ENCODE results near the gene ANKRD30A. TPM values are rescaled to one million over a fixed set of nuclear protein-coding genes. Genes with fewer than 3 reads are reported as not detected.

The ANKRD30A gene
- total RNA-seq, 1 experiment from 2014 or later = not detected

- TF ChIP-seq, protein P1, sequence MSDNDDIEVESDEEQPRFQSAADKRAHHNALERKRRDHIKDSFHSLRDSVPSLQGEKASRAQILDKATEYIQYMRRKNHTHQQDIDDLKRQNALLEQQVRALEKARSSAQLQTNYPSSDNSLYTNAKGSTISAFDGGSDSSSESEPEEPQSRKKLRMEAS (IDR thresholded peaks at IDR 0.05) = no peak
Measured at GRCh38 chr10:37101261-37101660, 24.1 kb upstream of the ANKRD30A start (continued).

GRCh38 chr10:37109000-37109399 lies 16.4 kb upstream of the ANKRD30A start:
- H3K79me2 ChIP-seq (ENCODE audit: insufficient read depth, low read length) = no peaks in the 10 kb centered on the region
- H3K36me3 ChIP-seq (ENCODE audit: control insufficient read depth in 1 of 2, insufficient read depth in 2 of 2, low read length in 2 of 2) = no peaks in the 10 kb centered on the region
- TF ChIP-seq ZFX (IDR thresholded peaks at IDR 0.05) (no peak), TCF7L2 (IDR thresholded peaks at IDR 0.05; ENCODE audit: borderline replicate concordance, extremely low read depth, insufficient read depth, insufficient read length) (no peak), FOSL1 (IDR thresholded peaks at IDR 0.05; ENCODE audit: low read depth) (no peak), EZH2phosphoT487 (IDR thresholded peaks at IDR 0.05; ENCODE audit: borderline replicate concordance) (no peak)
- ChIA-PET POLR2A (no interaction called here), RAD21 (ENCODE audit: low non-redundant PET in 1 of 2, low total read pairs in 2 of 2, uncharacterized antibody in 2 of 2, unreplicated experiment in 2 of 2) (no interaction called here), CTCF (no interaction called here)
- no peak for ATAC-seq
- H3K27me3 ChIP-seq (ENCODE audit: insufficient read depth, low read length) = no peaks in the 10 kb centered on the region
- no peak overlapping the region for H3K4me3 ChIP-seq (replicated peaks in 1 of 2; ENCODE audit: low read depth in 1 of 2, low read length in 2 of 2)
- H4K20me1 ChIP-seq (ENCODE audit: insufficient read depth) = no peaks in the 10 kb centered on the region
- H2AFZ ChIP-seq (ENCODE audit: low read depth, low read length, poor library complexity, severe bottlenecking) = no peak overlapping the region
- BruUV-seq (replicated peaks) = no TSS peak
- H3K9me2 ChIP-seq (ENCODE audit: insufficient read depth) = no peaks in the 10 kb centered on the region
- no peaks in the 10 kb centered on the region for H3K4me1 ChIP-seq (ENCODE audit: control insufficient read depth in 1 of 2, insufficient read depth in 2 of 2, low read length in 2 of 2)
- no peak for DNase-seq (ENCODE audit: low read depth, low spot score)
- no peak overlapping the region for H3K9ac ChIP-seq (ENCODE audit: low read length)
- H3K4me2 ChIP-seq (ENCODE audit: low read length) = no peak overlapping the region
- no peak overlapping the region for H3K27ac ChIP-seq (ENCODE audit: low read depth, low read length)
- intact Hi-C loops (cut with micrococcal nuclease) = no loop called here
- H3K9me3 ChIP-seq (ENCODE audit: control insufficient read depth in 1 of 2, insufficient read depth in 1 of 2, low read depth in 1 of 2, low read length in 2 of 2) = peaks cover 0 to 13% of the 10 kb centered on the region in 2 experiments; a peak in 2 of 4 replicates

DNA sequence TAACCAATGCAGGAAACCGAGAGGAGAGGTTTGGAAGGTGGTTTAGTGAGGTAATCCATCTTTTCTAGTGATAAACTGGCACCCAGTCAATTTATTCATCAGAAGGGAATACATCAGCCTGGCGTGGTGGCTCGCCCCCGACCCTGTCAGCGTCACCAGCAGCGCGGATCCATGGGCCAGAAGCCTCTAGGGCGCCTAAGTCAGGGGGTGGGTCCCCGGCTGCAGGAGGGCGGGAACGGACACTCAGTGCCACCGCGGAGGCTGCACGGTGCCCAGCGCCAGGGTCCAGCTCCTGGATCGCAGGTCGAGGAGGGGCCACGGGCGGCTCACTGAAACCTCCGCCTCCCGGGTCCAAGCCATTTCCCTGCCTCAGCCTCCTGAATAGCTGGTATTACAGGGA lies 866 bp upstream of the ANKRD30A start:
- H3K9me3 ChIP-seq (ENCODE audit: control insufficient read depth in 1 of 2, insufficient read depth in 1 of 2, low read depth in 1 of 2, low read length in 2 of 2) = peaks cover 0 to 3% of the 10 kb centered on the region in 2 experiments; a peak in 2 of 4 replicates
- ChIA-PET RAD21 (ENCODE audit: low non-redundant PET in 1 of 2, low total read pairs in 2 of 2, uncharacterized antibody in 2 of 2, unreplicated experiment in 2 of 2) (no interaction called here), CTCF (no interaction called here), POLR2A (no interaction called here)
- no peak overlapping the region for H2AFZ ChIP-seq (ENCODE audit: low read depth, low read length, poor library complexity, severe bottlenecking)
- H4K20me1 ChIP-seq (ENCODE audit: insufficient read depth) = no peaks in the 10 kb centered on the region
- DNase-seq (ENCODE audit: low read depth, low spot score) (no peak), ATAC-seq (no peak)
- H3K9ac ChIP-seq (ENCODE audit: low read length) = no peak overlapping the region
- H3K27ac ChIP-seq (ENCODE audit: low read depth, low read length) = no peak overlapping the region
- H3K9me2 ChIP-seq (ENCODE audit: insufficient read depth) = no peaks in the 10 kb centered on the region
- no TSS peak for BruUV-seq (replicated peaks)
- H3K4me1 ChIP-seq (ENCODE audit: control insufficient read depth in 1 of 2, insufficient read depth in 2 of 2, low read length in 2 of 2) = no peaks in the 10 kb centered on the region
- no peaks in the 10 kb centered on the region for H3K36me3 ChIP-seq (ENCODE audit: control insufficient read depth in 1 of 2, insufficient read depth in 2 of 2, low read length in 2 of 2)
- no peak overlapping the region for H3K4me2 ChIP-seq (ENCODE audit: low read length)
- intact Hi-C loops (cut with micrococcal nuclease) = no loop called here
- no peaks in the 10 kb centered on the region for H3K79me2 ChIP-seq (ENCODE audit: insufficient read depth, low read length)
- no peaks in the 10 kb centered on the region for H3K27me3 ChIP-seq (ENCODE audit: insufficient read depth, low read length)
- no peak overlapping the region for H3K4me3 ChIP-seq (replicated peaks in 1 of 2; ENCODE audit: low read depth in 1 of 2, low read length in 2 of 2)
- TF ChIP-seq, protein P2, sequence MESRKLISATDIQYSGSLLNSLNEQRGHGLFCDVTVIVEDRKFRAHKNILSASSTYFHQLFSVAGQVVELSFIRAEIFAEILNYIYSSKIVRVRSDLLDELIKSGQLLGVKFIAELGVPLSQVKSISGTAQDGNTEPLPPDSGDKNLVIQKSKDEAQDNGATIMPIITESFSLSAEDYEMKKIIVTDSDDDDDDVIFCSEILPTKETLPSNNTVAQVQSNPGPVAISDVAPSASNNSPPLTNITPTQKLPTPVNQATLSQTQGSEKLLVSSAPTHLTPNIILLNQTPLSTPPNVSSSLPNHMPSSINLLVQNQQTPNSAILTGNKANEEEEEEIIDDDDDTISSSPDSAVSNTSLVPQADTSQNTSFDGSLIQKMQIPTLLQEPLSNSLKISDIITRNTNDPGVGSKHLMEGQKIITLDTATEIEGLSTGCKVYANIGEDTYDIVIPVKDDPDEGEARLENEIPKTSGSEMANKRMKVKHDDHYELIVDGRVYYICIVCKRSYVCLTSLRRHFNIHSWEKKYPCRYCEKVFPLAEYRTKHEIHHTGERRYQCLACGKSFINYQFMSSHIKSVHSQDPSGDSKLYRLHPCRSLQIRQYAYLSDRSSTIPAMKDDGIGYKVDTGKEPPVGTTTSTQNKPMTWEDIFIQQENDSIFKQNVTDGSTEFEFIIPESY (IDR thresholded peaks at IDR 0.05; ENCODE audit: extremely low read depth, insufficient replicate concordance, low read length) = no peak
- TF ChIP-seq, protein P1 (IDR thresholded peaks at IDR 0.05) = no peak
- no peak for TF ChIP-seq EZH2 (IDR thresholded peaks at IDR 0.05)
- TF ChIP-seq CEBPB (IDR thresholded peaks at IDR 0.05; ENCODE audit: low read depth) = no peak
- no peak for TF ChIP-seq POLR2A (IDR thresholded peaks at IDR 0.05; ENCODE audit: borderline replicate concordance, extremely low read depth, insufficient read depth, insufficient read length)
- no peak for TF ChIP-seq ATF3 (IDR thresholded peaks at IDR 0.05)
- TF ChIP-seq CBX3 (IDR thresholded peaks at IDR 0.05; ENCODE audit: low read depth) = no peak
- no peak for TF ChIP-seq TCF7L2 (IDR thresholded peaks at IDR 0.05; ENCODE audit: borderline replicate concordance, extremely low read depth, insufficient read depth, insufficient read length)
- no peak for TF ChIP-seq ZNF274 (IDR thresholded peaks at IDR 0.05; ENCODE audit: low read depth, low read length)
- no peak for TF ChIP-seq YY1 (IDR thresholded peaks at IDR 0.05; ENCODE audit: extremely low read depth, insufficient replicate concordance, low read depth, low read length)
- TF ChIP-seq EGR1 (IDR thresholded peaks at IDR 0.05; ENCODE audit: low read depth) = no peak
